Head of caudate nucleus (tissue), 42 donors: Measurements from ENCODE around the gene SLX9.
A peak's percentile ranks its signal among the peaks of the same experiment; 100 is the strongest.
"Not testable (repeated sequence)": the region's sequence is repeated elsewhere in the genome, so short reads cannot be mapped to it uniquely, and the experiment has no call there.

Experiments used
- DNase-seq, 42 donors: peaks; one replicate each; pipeline versions ENCODE4 v3.0.0 to v3.0.0-alpha.2; 2020 to 2021; ENCODE audit warnings: mixed read lengths in 7 of 42
- intact Hi-C: fragments of 100-400 bp; cut with DNase I; formaldehyde crosslinking; loops from one replicate; pipeline ENCODE4 v1.15.0; 2022

Gene SLX9

DNA sequence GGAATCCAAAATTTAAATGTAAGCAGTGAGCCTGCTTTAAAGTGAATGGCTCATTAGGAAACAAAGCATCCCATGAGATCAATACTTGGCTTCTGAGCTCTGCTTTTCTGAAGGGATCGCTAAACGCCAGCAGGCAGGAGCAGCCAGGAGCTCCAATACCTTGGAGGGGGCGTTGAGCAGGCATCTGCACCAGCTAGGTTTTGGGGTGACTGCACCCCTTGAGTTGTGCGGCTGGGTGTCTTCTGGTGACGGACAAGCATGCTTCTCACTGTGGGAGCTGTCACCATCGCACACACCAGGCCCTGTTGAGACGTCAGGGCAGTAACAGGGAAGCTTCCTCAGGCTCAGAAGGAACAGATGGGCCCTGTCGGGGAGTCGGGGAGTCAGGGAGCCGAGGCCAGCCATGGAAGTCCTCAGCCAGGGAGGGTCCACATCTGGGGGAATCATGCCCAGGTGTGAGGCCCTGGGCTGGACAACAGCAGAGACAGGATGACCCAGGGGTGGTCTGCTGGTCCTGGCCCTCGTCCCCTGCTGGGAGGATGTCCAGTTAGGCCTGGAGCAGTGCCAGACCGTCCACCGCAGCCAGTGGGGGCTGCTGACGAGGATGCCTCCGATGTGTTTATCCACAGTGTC, 76.7 kb downstream of the SLX9 start:
- DNase-seq: peak in 3 of 42 donors; percentile 3 to 15 (median 10)
- intact Hi-C loops: no loop called here

DNA sequence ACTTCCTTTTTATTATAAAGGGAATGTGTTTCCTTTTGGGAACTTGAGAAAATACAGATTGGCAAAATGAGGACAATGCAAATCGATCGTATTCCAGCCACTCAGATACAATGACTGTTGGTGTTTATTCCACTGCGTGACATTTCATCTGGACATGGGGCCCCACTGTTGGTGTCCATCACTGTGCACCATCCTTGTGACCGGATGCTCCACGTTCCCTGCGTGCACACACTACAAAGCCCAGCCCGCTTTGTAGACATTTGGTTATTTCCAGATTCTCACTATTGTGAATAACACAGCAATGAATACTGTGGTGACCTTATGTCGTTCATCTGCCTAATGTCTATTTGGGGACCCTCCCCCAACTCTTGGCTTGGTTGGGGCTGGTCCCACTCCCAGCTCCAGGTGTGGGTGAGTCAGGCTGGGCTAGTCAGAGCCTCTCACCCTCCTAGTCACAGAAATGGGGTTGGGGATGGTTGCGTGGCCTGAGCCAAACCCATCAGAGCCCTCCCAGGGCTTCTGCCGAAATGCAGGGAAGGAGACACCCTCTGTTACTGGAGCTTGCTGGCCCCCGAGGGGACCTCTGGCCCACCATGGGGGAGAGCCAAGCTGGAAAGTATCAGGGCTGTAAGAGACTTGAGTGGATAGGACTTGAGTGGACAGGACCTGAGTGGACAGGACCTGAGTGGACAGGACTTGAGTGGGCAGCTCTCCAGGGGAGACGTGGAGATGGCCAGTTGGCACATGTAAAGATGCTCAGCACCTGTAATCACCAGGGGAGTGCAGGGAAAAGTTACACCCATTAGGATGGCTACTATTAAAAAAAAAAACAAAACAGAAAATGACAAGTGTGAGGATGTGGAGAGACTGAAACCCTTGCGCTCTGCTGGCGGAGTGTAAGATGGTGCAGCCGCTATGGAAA, 77.5 kb downstream of the SLX9 start:
- intact Hi-C loops: no loop called here
- peak in 2 of 42 donors; percentile 1 to 18 for DNase-seq

DNA sequence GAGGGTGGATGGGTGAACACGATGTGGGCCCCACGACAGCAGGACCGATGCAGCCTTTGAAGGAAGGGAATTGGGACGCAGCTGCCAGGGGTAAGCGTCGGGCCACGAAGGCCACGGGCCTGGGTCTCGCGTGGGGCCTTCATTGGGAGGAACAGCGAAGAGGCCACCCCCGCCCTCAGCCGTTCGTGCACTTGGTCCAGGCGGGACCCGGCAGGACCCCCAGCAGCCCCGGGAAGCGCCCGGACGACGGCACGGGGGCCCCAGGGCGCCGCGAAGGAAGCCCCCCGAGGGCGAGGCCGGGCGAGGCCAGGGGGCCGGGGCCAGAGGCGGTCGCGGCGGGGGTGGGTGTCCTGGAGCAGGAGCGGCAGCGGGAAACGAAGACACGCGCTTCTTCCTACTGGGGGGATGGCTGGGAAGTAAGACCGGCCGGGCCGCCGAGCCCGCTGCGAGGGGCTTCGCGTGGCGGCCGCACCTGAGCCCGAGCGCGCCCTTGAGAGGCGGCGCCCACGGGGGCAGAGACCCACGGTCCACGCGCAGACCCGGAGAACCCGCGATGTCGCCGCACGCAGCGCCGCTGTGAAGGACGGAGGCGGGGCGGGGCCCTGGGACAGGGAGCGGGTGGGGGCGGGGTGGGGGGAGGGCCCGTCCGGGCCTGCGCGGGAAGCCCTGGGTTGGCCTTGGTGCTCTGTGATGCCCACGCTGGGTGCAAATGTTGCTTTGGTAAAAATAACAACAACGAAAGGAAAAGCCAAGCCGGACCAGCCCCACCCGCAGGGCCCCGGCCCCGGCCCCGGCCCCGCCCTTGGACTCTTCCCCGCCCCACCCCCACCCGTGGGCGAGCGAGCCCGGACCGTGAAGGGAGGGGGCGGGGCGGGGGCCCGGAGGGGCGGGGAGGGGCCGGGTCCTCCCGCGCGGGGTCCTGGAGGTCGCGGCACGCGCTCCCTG, 78.6 kb downstream of the SLX9 start:
- intact Hi-C loops: no loop called here
- DNase-seq: peak in 4 of 42 donors; percentile 0 to 17 (median 11)

DNA sequence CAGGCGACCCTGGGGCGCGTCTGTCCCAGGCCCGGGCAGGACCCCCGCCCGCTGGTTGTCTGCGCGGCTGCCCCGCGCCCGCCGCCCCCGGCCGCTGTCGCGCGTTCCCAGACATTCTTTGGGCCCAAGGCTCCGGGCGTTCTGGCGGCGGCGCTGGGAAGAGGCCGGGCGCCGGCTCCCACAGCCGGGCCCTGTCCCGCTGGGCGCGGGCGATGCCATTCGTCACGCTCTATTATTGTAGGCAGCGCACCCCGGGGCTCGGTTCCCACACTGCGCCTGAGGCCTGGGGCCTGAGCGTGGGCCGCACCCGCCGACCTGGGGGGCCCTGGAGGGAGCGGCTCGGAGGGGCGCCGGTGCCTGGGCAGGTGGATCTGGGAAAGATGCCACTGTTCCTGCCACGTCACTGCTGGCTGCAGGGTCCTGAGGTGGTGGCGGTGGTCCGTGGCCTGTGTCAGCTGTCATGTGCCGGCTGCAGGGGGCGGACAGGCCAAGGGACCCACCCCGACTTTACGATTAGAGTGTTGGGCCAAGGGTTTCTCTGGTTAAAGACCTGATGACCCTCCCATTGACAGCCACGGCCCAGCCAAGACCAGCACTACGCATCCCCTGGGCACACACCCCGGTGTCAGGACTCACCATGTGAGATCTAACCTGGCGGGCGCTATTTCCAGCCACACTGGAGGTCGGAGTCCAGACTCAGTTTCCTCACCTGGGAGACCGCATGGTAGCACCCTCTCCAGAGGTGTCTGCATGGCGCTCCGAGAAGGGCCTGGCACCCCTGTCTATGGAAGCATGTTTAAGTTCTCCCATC, 79.5 kb downstream of the SLX9 start:
- DNase-seq: peak in 3 of 42 donors; percentile 2 to 29 (median 18)
- intact Hi-C loops: no loop called here

DNA sequence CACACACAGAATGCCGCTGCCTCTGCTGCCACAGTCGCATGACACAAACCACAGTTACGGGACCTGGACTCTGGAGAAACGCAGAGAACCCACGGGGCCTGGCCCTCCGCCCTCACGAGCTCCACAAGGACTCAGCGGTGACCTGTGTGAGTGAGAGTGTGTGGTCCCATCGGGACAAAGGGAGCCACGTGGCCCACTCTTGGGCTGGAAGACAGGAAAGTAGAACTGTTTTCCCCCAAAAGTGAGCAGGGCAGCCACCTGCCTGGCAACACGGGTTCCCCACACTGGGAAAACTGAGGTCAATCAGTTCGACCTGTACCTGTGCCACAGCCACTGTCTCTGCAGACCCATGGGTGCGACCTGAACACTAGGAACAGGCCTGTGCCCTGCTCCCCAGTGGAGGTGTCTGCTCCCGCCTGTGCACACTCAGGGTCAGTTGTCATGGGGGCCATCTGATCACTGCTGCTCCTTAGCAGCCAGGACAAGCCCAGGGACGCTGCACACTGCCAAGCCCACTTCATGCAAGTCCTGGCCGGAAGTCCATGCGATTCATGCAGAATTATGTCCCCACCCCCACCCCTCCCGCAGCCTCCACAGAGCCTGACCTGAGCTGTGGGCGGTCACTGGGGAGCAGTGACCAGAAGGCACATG, 80.2 kb downstream of the SLX9 start:
- intact Hi-C loops: no loop called here
- peak in 3 of 42 donors; percentile 2 to 25 (median 18) for DNase-seq

DNA sequence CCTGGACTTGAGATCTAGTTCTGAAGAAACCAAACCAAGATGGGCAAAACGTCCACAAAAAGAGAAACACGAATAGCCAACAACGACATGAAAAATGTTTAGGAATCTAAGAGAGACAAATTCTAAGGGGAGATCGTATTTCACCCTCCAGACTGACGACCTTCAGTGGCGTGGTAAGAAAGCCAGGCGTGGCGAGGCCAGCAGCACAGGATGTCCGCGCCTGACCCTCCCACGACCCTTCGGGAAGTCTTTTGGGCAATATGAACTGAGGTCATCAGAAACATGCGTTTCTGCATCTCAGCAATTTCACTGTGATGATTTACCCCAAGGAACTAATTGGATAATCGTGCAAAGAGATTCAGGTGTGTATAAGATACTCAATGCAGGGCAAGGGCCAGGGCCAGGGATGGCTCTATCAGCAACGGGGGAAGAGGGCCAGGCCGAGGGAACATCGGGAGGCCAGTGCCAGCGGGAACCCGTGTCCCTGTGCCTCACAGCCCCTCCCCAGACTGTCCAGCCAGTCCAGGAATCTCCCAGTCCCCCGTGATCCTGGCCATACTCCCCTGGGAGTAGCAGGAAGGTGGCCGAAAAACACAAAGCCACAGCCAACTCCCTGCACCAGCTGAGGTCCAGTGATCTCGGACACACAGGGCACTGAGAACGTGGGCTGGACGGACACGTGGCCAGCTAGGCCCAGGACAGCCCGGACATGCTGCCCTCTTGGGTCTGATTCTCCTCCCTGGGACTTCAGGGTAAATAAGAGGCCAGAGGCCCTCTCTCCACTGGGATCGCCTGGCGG, 81.0 kb downstream of the SLX9 start:
- intact Hi-C loops: no loop called here
- DNase-seq: peak in 6 of 42 donors; percentile 1 to 27 (median 21)

DNA sequence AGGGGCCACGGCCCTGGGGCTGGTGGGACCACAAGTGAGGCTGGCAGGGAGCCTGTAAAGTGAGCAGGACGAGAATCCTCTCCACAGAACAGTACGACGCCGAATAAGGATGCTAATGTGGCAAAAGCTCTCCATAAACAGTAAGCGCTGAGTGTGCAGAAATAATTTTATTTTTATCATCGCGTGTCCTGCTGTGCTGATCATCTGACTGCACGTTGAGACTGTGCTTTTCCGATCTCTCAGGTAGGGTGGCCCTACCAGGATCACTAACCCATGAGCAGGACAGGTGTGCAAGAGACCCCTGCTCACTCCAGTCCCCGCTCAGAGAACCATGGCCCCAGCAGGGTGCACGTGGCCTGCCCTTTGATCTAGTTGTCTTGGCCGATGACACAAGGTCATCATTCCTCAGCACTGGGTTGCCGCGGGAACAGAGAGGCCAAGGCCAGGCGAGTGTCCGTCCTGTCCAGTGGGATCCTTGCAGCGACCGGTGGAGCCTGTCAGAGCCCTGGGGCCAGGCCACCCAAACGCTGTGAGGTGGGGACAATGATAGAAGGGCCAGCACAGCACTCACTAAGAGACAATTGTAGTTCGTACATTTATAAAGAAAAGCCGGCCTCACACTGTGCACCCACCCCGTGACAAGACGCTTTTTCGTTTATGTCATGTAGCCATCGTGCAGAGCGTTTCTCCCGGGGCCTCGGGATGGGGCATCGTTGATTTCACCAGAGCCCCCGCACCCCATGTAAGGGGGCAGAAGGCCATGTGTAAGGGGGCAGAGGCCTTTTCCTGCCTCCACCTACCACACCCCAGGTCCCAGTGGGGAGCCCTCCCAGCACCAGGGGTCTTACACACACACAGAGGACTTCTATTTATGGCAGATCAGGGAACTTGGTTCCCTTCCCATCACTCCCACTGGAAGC, 81.9 kb downstream of the SLX9 start:
- peak in 5 of 42 donors; percentile 11 to 28 (median 16) for DNase-seq
- intact Hi-C loops: no loop called here

DNA sequence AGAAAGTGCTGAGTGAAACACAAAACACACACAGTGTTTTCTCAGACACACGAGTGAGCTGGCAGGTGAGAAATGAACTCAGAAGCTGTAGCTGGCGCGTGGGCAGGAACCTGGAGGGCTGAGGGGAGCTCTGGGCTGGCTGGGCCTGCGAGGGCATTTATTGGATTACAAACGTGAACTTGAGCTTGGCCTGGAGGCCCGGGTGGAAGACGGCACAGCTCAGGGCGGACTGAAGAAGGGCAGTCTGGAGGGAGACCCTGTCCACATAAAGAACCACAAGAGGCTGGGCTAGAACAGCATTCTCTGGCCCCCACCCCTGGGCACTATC, 82.5 kb downstream of the SLX9 start:
- intact Hi-C loops: no loop called here
- DNase-seq: peak in 19 of 42 donors; percentile 8 to 59 (median 35)

DNA sequence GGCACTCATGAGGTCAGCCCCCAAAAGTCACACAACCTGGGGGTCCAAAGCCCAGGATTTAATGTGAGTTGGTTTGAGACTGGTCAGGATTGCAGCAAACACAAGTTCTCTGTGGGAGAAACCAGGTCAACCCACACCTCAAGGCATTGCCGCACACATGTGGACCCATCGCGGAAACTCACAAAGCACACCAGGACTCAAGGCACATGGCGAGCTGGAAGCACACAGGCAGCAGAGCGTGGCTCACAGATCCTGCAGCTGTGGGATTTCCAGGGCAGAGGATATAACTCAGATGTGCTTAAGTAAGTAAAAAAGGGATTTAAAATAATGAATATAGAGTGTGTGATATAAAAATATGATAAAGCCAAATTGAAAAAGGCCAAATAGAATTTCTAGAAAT, 82.9 kb downstream of the SLX9 start:
- peak in 5 of 42 donors; percentile 5 to 14 (median 8) for DNase-seq
- intact Hi-C loops: no loop called here

DNA sequence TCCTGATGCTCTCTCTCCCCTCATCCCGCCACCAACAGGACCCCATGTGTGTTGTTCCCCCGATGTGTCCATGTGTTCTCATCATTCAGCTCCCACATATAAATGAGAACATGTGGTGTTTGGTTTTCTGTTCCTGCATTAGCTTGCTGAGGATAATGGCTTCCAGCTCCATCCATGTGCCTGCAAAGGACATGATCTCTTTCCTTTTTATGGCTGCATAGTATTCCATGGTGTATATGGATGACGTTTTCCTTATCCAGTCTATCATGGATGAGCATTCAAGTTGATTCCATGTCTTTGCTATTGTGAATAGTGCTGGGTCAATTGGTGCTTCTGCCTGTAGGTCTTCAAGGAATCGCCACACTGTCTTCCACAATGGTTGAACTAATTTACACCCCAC, 84.7 kb downstream of the SLX9 start:
- DNase-seq, intact Hi-C loops: not testable (repeated sequence)

DNA sequence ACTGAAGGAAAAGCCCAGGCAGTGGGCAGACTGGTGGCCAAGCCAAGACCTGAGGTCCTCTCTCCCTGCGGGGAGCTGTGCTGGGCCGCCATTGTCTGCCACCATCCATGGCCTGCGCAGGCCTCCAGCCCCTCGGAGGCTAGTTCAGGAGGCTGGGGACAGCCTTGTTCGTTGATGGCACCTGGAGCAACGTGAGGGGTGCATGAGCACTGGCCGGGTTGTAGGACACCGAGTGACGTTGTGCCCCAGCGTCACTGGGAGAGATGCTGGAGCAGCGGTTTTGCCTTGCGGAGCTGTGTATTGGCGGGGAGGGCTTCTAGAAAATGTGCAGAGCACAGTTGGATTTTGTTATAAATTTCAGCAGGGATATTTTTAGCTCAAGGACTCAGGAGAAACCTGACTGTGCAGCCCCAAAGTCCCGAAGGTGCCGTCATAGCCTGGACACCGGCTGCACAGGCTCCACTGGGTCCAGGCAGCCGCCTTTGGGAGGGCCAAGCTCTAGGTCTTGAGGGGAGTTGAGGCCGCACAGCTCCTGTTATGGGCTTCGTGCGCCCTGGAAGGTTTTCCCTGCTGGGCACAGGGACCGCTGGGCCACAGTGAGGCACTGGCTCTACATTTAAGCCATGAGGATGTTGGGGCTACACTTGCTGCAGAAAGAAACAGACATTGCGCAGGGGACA, 86.4 kb downstream of the SLX9 start:
- intact Hi-C loops: no loop called here
- peak in 3 of 42 donors; percentile 7 to 20 (median 11) for DNase-seq
